RWPE1 (cell line): ENCODE measurements around the gene CD248.

Source experiments
- CTCF ChIA-PET: fragments of 350-600 bp; sonication (Branson Sonifier 250); formaldehyde crosslinking; extraction: SDS; loops from one replicate; lab custom pipeline; 2021; lab: Yijun Ruan, JAX
- POLR2A ChIA-PET: fragments of 400-600 bp; formaldehyde crosslinking; extraction: SDS; loops from one replicate; lab custom pipeline; 2020; ENCODE audit warnings: antibody characterized with exemption; ENCODE audit not compliant: low non-redundant PET; lab: Yijun Ruan, JAX
- DNase-seq: peaks from one replicate; pipeline ENCODE4 v3.0.0; 2012; ENCODE audit warnings: low spot score
- H3K27ac ChIP-seq: fragments of 450-650 bp; 2 replicates; pipeline ENCODE4 v1.5.1; 2017
- CTCF ChIP-seq: fragments of 450-650 bp; conservative IDR thresholded peaks from 2 replicates; pipeline ENCODE4 v1.5.1; 2017; ENCODE audit warnings: low read depth, mild to moderate bottlenecking

CD248 gene

DNA sequence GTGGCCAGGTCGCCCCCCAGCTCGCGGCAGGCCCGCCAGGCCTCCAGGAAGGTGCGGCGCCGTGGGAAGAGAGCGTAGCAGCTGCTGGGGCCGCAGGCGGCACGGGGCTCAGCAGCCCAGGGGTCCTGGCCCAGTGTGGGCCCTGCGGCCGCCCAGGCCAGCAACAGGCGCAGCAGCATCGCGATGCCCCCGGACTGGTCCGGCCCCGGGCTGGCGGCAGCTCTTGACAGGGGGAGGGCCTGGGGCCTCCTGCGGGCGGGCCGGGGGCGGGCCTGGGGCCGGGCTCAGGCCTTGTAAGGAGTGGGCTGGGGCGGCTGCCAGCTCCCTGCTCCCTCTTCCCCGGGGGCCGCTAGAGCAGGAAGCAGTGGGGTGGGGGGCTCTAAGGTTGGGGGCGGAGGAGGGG is at the start of gene CD248:
Gene CD248, minus strand, starts transcription at position 196 of the 403 bp plus-strand sequence. Its CDS starts 17 bp downstream, at position 179.
- CTCF ChIA-PET = interaction anchor here (0.8 to 0.9 kb wide), 2 partner anchors 12 to 69 kb away, joined by 3 to 4 read pairs; no protein-coding TSS in a partner anchor
- H3K27ac ChIP-seq = peak within 1 kb of the TSS; percentile 93
- DNase-seq = no peak
- POLR2A ChIA-PET = no interaction called here
- no peak for TF ChIP-seq CTCF

DNA sequence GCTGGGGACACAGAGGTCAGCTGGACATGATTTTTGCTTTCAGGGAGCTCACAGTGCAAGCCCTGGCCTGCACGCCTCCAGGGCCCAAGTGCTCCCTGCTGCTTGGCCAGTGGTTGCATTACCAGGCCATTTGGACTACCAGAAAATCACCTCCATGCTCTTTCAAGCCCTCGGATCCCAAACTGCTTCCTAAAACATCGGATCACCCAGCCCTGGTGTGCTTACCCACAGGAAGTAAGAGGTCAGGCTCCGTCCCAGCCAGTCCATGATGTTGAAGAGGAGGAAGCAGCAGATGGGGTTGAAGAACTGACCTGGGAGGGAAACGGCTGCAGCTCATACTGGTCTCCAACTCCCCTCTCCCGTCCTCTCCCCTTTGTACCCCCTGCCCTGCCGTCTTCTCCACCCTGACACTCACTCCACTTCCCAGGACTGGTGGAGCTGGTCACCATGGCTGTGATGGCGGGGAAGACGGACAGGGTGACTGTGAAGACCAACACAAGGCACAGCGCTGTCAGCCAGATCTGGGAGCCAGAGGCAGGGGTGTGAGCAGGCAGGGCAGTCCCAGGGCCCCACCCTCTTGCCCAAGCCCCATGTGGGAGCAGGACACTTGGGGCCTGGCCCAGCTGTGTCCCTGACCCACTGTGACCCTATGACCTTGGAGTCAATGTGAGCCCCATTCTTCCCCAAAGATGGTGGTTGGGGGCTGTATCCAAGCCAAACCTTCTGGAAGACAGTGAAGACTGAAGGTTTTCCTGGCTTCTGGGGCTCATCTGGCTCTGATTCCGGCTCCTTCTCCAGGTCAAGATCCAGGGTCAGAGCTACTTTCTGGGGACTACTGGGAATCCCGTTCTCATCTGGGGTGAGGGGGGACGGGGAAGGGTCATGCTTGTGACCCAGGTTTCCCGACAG is 49.1 kb upstream of the CD248 start:
- DNase-seq = no peak
- POLR2A ChIA-PET = interaction anchor here (0.6 kb wide), 2 partner anchors 7 to 253 kb away, joined by 3 to 5 read pairs; no protein-coding TSS in a partner anchor
- CTCF ChIA-PET = interaction anchor here (0.6 kb wide), 1 partner anchor 8 kb away, joined by 3 read pairs; no protein-coding TSS in a partner anchor
- peak overlapping the region; percentile 60 for H3K27ac ChIP-seq
- TF ChIP-seq CTCF = no peak

DNA sequence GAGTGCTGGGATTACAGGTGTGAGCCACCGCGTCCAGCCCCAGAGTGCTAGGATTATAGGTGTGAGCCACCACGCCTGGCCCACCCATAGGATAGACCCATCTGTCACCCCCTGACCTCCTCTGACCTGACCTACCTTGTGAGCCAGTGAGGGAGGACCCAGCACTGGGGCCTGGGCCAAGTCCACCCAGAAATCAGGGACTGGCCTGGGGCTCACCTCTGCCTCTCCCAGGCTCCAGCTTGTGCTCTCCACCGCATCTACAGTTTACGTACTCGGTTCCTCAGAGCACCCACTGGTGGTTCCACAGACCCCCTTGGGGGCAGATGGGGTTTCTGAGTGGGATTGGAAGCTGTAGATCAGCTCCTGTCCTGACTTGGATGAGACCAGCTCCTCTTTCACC is 48.3 kb upstream of the CD248 start:
- CTCF ChIA-PET = interaction anchor here (2.5 kb wide), 1 partner anchor 21 kb away, joined by 7 read pairs; no protein-coding TSS in a partner anchor
- no peak for TF ChIP-seq CTCF
- POLR2A ChIA-PET = no interaction called here
- no peak for DNase-seq
- peak overlapping the region; percentile 60 for H3K27ac ChIP-seq

DNA sequence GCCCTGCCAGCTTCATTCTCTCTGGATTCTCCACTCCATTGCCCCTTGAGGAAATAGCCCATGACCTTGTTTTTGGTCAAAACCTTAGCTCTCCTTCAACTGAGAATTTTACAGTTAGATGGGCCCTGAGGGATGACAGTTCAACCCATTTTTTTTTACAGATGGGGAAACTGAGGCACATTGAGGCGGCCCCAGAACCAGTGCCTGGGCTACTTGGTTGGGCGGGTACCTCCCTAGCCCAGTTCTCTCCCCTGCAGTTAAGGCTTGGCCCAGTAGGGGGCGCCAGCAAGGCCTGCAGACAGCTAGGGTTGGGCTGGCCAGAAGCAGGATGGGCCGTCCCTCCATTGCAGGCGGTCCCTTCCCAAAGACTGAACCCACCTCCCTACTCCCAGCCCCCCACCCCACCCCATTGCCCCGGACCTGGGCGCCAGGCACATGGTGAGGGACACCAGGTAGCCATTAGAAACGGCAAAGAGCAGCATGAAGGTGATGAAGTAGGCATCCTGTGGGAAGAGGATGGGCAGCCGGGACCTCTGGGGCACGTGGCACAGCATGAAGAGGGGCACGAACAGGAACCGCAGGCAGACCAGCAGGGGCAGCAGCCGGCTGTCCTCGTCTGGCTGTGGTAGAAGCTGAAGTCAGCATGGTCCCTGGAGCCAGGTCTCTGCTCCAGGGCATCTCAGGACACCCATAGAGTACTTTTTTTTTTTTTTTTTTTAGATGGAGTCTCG is 47.1 kb upstream of the CD248 start:
- peak; percentile 71 for TF ChIP-seq CTCF
- ChIA-PET POLR2A (interaction anchor here (0.8 kb wide), 1 partner anchor 51 kb away, joined by 5 read pairs; no protein-coding TSS in a partner anchor), CTCF (interaction anchor here (0.6 to 2.5 kb wide), 13 partner anchors 10 to 592 kb away, joined by 3 to 7 read pairs (median 5); no protein-coding TSS in a partner anchor)
- peak overlapping the region; percentile 14; the same call in 1 of the 2 replicates for H3K27ac ChIP-seq
- no peak for DNase-seq

GRCh38 chr11:66363187-66363601 is 46.4 kb upstream of the CD248 start:
- CTCF ChIA-PET = interaction anchor here (0.6 to 2.5 kb wide), 10 partner anchors 9 to 323 kb away, joined by 3 to 7 read pairs (median 5); no protein-coding TSS in a partner anchor
- POLR2A ChIA-PET = interaction anchor here (0.8 kb wide), 1 partner anchor 51 kb away, joined by 5 read pairs; no protein-coding TSS in a partner anchor
- H3K27ac ChIP-seq = peak overlapping the region; percentile 14
- no peak for TF ChIP-seq CTCF
- no peak for DNase-seq
